Neural cell (in vitro differentiated cells): ENCODE data around the gene RBPJL. TPM values are rescaled to one million over a fixed set of nuclear protein-coding genes. Genes with fewer than 3 reads are reported as not detected.

Source experiments
- H2AFZ ChIP-seq: fragments of 200-600, 300-800 bp; sonication (generic), shearing (Covaris generic); 2 replicates; pipeline ENCODE4 v1.6.0; 2014; ENCODE audit warnings: low read depth, mild to moderate bottlenecking, antibody characterized with exemption, low read length, moderate library complexity
- H3F3A ChIP-seq: fragments of 200-600 bp; shearing (Covaris generic); 2 replicates; pipeline ENCODE4 v1.6.1; 2016; ENCODE audit warnings: mild to moderate bottlenecking, moderate library complexity, mixed read lengths, antibody characterized with exemption, low read length; ENCODE audit not compliant: insufficient read depth, poor library complexity, severe bottlenecking
- H3K27ac ChIP-seq: fragments of 200-600, 300-800 bp; sonication (generic), shearing (Covaris generic); 2 replicates; pipeline ENCODE4 v1.5.1; 2014; ENCODE audit warnings: mild to moderate bottlenecking, low read length, moderate library complexity
- H3K27me3 ChIP-seq: fragments of 300-800, 200-600 bp; sonication (generic), shearing (Covaris generic); 2 replicates; pipeline ENCODE4 v1.6.0; 2014; ENCODE audit warnings: mild to moderate bottlenecking, low read depth, low read length, moderate library complexity; ENCODE audit not compliant: insufficient read depth
- H3K36me3 ChIP-seq: fragments of 300-800, 200-600 bp; sonication (generic), shearing (Covaris generic); 2 replicates; pipeline ENCODE4 v1.5.1; 2014; ENCODE audit warnings: mild to moderate bottlenecking, antibody characterized with exemption, low read length, moderate library complexity; ENCODE audit not compliant: insufficient read depth
- H3K4me2 ChIP-seq: fragments of 300-800, 200-600 bp; sonication (generic), shearing (Covaris generic); 2 replicates; pipeline ENCODE4 v1.6.0; 2014; ENCODE audit warnings: mild to moderate bottlenecking, low read length
- H3K4me3 ChIP-seq: fragments of 300-800, 200-600 bp; sonication (generic), shearing (Covaris generic); 2 replicates; pipeline ENCODE4 v1.5.1; 2014; ENCODE audit warnings: mild to moderate bottlenecking, low read length, moderate library complexity
- H3K79me2 ChIP-seq: fragments of 200-600 bp; shearing (Covaris generic); replicated peaks from 2 replicates; pipeline ENCODE4 v1.6.0; 2014; ENCODE audit warnings: mild to moderate bottlenecking, low read length, moderate library complexity; ENCODE audit not compliant: insufficient read depth
- H3K9ac ChIP-seq: fragments of 300-800, 200-600 bp; sonication (generic), shearing (Covaris generic); 2 replicates; pipeline ENCODE4 v1.6.1; 2016; ENCODE audit warnings: mild to moderate bottlenecking, low read length, mixed read lengths
- H3K9me2 ChIP-seq: fragments of 200-600 bp; shearing (Covaris generic); 2 replicates; pipeline ENCODE4 v1.6.1; 2016; ENCODE audit warnings: mild to moderate bottlenecking, low read length, mixed read lengths; ENCODE audit not compliant: insufficient read depth
- H3K9me3 ChIP-seq: fragments of 200-600, 300-800 bp; sonication (generic), shearing (Covaris generic); 2 replicates; pipeline ENCODE4 v1.6.1; 2016; ENCODE audit warnings: mild to moderate bottlenecking, mixed run types, low read length, moderate library complexity, mixed read lengths
- H4K20me1 ChIP-seq: fragments of 200-600 bp; shearing (Covaris generic); 2 replicates; pipeline ENCODE4 v1.6.1; 2016; ENCODE audit warnings: mild to moderate bottlenecking, mixed run types; ENCODE audit not compliant: insufficient read depth
- EP300 ChIP-seq: fragments of 450-650 bp; conservative IDR thresholded peaks from 2 replicates; pipeline ENCODE4 v1.6.1; 2014; ENCODE audit warnings: antibody characterized with exemption, mild to moderate bottlenecking, moderate library complexity; ENCODE audit not compliant: poor library complexity, severe bottlenecking
- EZH2 ChIP-seq: fragments of 200-600, 300-800 bp; shearing (Covaris generic), sonication (generic); IDR thresholded peaks from 2 replicates; pipeline ENCODE4 v1.6.1; 2014; ENCODE audit warnings: antibody characterized with exemption, low read length, borderline replicate concordance, mild to moderate bottlenecking; ENCODE audit not compliant: insufficient read depth, poor library complexity, severe bottlenecking
- MXI1 ChIP-seq: fragments of 450-650 bp; conservative IDR thresholded peaks from 2 replicates; pipeline ENCODE4 v1.6.1; 2014; ENCODE audit warnings: antibody characterized with exemption, mild to moderate bottlenecking; ENCODE audit not compliant: poor library complexity, severe bottlenecking
- POLR2AphosphoS5 ChIP-seq: IDR thresholded peaks from 2 replicates; pipeline ENCODE4 v1.6.1; 2012
- RAD21 ChIP-seq: fragments of 450-650 bp; conservative IDR thresholded peaks from 2 replicates; pipeline ENCODE4 v1.6.1; 2014; ENCODE audit warnings: antibody characterized with exemption, mild to moderate bottlenecking, moderate library complexity
- SMC3 ChIP-seq: fragments of 450-650 bp; conservative IDR thresholded peaks from 2 replicates; pipeline ENCODE4 v1.6.1; 2014; ENCODE audit warnings: antibody characterized with exemption, mild to moderate bottlenecking, moderate library complexity; ENCODE audit not compliant: poor library complexity
- TAF1 ChIP-seq: IDR thresholded peaks from 2 replicates; pipeline ENCODE4 v1.6.1; 2012; ENCODE audit warnings: low read depth
- polyA plus RNA-seq: library from polyadenylated mRNA; depleted of rRNA; stranded (reverse); fragments of >200 nt; gene quantifications from 2 replicates; pipeline ENCODE4 v1.2.3, GENCODE V29; 2014
- TF ChIP-seq, protein P1 (sequence below): fragments of 450-650 bp; IDR thresholded peaks from 2 replicates; pipeline ENCODE4 v1.5.1; 2014; ENCODE audit warnings: antibody characterized with exemption, mild to moderate bottlenecking, moderate library complexity; ENCODE audit not compliant: poor library complexity, severe bottlenecking
- TF ChIP-seq, protein P2 (sequence below): IDR thresholded peaks from 2 replicates; pipeline ENCODE4 v1.6.1; 2012; ENCODE audit warnings: borderline replicate concordance

The RBPJL gene
- polyA plus RNA-seq, 1 donor from 2014 or later = not detected

DNA sequence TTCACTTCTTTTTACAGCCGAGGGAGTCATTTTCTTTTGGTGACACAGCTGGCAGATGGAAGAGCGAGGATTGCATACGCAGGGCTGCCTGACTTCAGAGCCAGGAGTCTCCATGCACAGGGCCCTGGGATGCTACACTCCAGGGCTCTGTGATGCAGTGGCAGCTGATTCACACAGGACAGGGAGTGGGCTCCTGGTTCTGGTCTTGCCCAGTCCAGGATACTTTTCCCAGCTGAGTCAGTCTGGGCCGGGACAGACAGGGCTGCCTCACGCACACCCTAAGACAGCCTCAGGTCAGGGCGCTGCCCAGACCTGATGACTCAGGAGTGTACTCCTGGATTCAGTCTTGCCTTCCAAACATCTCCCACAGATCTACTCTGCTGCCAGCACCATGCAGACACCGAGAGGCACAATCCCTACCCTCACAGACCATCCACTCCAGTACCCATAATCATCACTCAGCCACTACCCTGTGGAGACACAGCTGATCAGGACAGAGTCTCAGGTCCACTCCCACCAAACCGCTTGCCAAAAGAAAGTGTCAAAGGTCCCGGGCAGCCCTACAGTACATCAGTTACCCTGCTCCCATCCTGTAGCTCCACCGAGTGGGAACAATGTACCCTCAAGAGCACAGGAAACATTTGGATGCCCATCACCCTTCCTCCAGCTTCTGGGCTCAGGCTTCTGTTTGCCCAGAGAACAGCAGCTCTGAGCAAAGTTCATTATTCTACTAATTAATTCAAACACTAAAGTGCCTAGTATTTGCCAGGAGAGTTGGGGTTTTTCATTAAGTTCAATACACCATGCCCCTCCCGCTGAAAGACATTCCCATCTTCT is 30.1 kb downstream of the RBPJL start:
- H3K4me2 ChIP-seq = no peak overlapping the region

DNA sequence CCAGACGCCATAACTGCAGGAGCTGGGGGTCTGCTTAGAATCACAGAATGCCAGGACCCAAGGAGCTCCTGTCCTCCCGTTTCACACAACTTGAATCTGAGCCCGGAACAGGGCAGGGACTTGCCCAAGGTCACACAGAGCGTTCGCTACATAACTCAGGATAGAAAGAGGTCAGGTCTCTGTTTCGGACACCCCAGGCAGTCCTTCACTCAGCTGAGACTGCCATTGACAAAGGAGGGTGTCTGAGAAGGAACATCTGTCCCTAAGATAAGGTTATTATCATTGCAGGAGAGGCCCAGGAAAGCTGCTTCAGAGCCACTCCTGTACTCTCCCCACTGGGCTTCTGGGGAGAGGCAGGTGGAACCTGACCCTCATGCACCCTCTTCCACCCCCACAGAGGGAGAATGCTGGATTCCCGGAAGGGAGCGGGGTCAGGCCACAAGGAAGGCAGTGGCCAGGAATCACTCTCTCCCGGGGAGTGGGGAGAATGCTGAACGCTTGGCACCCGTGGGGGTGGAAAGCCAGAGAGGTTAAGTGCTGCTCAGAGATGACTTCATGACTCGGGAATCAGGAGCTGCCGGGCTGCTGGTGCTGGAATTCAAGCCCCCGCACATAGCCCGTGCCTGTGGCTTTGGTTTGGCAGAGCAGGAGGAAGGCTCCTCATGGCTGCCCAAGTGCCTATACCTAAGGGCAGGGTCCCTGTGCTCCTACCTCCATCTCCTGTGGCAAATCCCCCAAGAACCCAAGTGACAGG is 30.9 kb downstream of the RBPJL start:
- Histone ChIP-seq H3K36me3 (no peaks in the 10 kb centered on the region), H3K27ac (no peak overlapping the region), H2AFZ (no peak overlapping the region), H3F3A (no peaks in the 10 kb centered on the region), H3K27me3 (no peaks in the 10 kb centered on the region), H3K79me2 (no peaks in the 10 kb centered on the region), H4K20me1 (no peaks in the 10 kb centered on the region), H3K9me2 (no peaks in the 10 kb centered on the region), H3K4me3 (no peak overlapping the region), H3K9ac (no peak overlapping the region), H3K9me3 (no peaks in the 10 kb centered on the region), H3K4me2 (no peak overlapping the region)
- TF ChIP-seq, protein P1, sequence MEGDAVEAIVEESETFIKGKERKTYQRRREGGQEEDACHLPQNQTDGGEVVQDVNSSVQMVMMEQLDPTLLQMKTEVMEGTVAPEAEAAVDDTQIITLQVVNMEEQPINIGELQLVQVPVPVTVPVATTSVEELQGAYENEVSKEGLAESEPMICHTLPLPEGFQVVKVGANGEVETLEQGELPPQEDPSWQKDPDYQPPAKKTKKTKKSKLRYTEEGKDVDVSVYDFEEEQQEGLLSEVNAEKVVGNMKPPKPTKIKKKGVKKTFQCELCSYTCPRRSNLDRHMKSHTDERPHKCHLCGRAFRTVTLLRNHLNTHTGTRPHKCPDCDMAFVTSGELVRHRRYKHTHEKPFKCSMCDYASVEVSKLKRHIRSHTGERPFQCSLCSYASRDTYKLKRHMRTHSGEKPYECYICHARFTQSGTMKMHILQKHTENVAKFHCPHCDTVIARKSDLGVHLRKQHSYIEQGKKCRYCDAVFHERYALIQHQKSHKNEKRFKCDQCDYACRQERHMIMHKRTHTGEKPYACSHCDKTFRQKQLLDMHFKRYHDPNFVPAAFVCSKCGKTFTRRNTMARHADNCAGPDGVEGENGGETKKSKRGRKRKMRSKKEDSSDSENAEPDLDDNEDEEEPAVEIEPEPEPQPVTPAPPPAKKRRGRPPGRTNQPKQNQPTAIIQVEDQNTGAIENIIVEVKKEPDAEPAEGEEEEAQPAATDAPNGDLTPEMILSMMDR = no peak
- TF ChIP-seq MXI1 (no peak), POLR2AphosphoS5 (no peak), EP300 (no peak), SMC3 (no peak), TAF1 (no peak), RAD21 (no peak)
- TF ChIP-seq, protein P2, sequence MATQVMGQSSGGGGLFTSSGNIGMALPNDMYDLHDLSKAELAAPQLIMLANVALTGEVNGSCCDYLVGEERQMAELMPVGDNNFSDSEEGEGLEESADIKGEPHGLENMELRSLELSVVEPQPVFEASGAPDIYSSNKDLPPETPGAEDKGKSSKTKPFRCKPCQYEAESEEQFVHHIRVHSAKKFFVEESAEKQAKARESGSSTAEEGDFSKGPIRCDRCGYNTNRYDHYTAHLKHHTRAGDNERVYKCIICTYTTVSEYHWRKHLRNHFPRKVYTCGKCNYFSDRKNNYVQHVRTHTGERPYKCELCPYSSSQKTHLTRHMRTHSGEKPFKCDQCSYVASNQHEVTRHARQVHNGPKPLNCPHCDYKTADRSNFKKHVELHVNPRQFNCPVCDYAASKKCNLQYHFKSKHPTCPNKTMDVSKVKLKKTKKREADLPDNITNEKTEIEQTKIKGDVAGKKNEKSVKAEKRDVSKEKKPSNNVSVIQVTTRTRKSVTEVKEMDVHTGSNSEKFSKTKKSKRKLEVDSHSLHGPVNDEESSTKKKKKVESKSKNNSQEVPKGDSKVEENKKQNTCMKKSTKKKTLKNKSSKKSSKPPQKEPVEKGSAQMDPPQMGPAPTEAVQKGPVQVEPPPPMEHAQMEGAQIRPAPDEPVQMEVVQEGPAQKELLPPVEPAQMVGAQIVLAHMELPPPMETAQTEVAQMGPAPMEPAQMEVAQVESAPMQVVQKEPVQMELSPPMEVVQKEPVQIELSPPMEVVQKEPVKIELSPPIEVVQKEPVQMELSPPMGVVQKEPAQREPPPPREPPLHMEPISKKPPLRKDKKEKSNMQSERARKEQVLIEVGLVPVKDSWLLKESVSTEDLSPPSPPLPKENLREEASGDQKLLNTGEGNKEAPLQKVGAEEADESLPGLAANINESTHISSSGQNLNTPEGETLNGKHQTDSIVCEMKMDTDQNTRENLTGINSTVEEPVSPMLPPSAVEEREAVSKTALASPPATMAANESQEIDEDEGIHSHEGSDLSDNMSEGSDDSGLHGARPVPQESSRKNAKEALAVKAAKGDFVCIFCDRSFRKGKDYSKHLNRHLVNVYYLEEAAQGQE = no peak

More for the DNA sequence above, 30.1 kb downstream of the RBPJL start:
- no peak for TF ChIP-seq EP300
- no peak for TF ChIP-seq POLR2AphosphoS5
- no peak for TF ChIP-seq TAF1
- no peak for TF ChIP-seq SMC3
- TF ChIP-seq, protein P2 = no peak
- no peak for TF ChIP-seq EZH2
- TF ChIP-seq RAD21 = no peak
- TF ChIP-seq, protein P1 = no peak
- no peak for TF ChIP-seq MXI1
- H3K27me3 ChIP-seq = no peaks in the 10 kb centered on the region
- no peak overlapping the region for H3K9ac ChIP-seq
- no peak overlapping the region for H3K27ac ChIP-seq
- H2AFZ ChIP-seq = no peak overlapping the region
- H4K20me1 ChIP-seq = no peaks in the 10 kb centered on the region
- H3K9me3 ChIP-seq = no peaks in the 10 kb centered on the region
- no peaks in the 10 kb centered on the region for H3K79me2 ChIP-seq
- no peaks in the 10 kb centered on the region for H3K36me3 ChIP-seq
- no peak overlapping the region for H3K4me3 ChIP-seq
- no peaks in the 10 kb centered on the region for H3F3A ChIP-seq
- H3K9me2 ChIP-seq = no peaks in the 10 kb centered on the region
